ENCODE measurements around the gene TPM1. TPM values are rescaled to one million over a fixed set of nuclear protein-coding genes. Genes with fewer than 3 reads are reported as not detected.

The TPM1 gene
- total and polyA plus RNA-seq, 9 of the 15 experiments (the other 6 are each of a cell fraction or from before 2014, with no cell fraction given): 8.1 to 53.9 (median 43.1) TPM

DNA sequence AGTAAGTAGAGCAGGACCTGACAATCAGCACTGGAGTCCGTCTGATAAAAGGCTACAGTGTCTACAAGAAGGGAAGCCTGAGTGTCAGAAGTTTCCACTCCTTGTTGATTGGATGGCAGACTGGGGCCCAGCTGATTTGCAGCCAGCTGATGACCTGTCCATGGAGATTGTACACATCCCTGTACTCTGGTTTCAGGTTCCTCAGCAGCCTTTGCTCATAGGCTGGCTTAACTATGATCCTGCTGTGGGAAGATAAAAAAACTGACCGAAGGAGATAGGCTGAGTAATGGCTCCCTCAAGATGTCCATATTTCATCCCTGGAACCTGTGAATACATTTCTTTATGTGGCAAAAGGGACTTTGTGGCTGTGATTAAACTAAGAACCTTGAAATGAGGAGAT is 67.4 kb downstream of the TPM1 start (continued):
- TF ChIP-seq, protein P1, sequence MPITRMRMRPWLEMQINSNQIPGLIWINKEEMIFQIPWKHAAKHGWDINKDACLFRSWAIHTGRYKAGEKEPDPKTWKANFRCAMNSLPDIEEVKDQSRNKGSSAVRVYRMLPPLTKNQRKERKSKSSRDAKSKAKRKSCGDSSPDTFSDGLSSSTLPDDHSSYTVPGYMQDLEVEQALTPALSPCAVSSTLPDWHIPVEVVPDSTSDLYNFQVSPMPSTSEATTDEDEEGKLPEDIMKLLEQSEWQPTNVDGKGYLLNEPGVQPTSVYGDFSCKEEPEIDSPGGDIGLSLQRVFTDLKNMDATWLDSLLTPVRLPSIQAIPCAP (CRISPR knock-in tag; IDR thresholded peaks at IDR 0.05; ENCODE audit: borderline replicate concordance): no peak
- TF ChIP-seq TAF7 (tag; IDR thresholded peaks at IDR 0.05): no peak
- TF ChIP-seq HDAC2 (IDR thresholded peaks at IDR 0.05): peak; percentile 79
- TF ChIP-seq NONO (IDR thresholded peaks at IDR 0.05; ENCODE audit: low read depth in 2 of 2, low read length in 1 of 2): no peak
- no peak for TF ChIP-seq SETDB1 (IDR thresholded peaks at IDR 0.05; ENCODE audit: low read length)
- TF ChIP-seq ZBTB2 (IDR thresholded peaks at IDR 0.05): no peak
- TF ChIP-seq CHAMP1 (IDR thresholded peaks at IDR 0.05): peak; percentile 86
- no peak for TF ChIP-seq AFF4 (CRISPR knock-in tag; IDR thresholded peaks at IDR 0.05)
- TF ChIP-seq ZC3H8 (IDR thresholded peaks at IDR 0.05): no peak
- peak; percentile 95 for TF ChIP-seq POLR2AphosphoS5 (IDR thresholded peaks at IDR 0.05; ENCODE audit: control insufficient read depth, insufficient read depth, low read depth, low read length)
- no peak for TF ChIP-seq MEF2D (tag; conservative IDR thresholded peaks at IDR 0.05; ENCODE audit: low read depth)
- TF ChIP-seq PURB (CRISPR knock-in tag; IDR thresholded peaks at IDR 0.05; ENCODE audit: low read depth): no peak
- no peak for TF ChIP-seq EP400 (IDR thresholded peaks at IDR 0.05)
- TF ChIP-seq RAD51 (IDR thresholded peaks at IDR 0.05; ENCODE audit: borderline replicate concordance, low read depth): no peak
- no peak for TF ChIP-seq KDM2B (CRISPR knock-in tag; IDR thresholded peaks at IDR 0.05)
- TF ChIP-seq, protein P2, sequence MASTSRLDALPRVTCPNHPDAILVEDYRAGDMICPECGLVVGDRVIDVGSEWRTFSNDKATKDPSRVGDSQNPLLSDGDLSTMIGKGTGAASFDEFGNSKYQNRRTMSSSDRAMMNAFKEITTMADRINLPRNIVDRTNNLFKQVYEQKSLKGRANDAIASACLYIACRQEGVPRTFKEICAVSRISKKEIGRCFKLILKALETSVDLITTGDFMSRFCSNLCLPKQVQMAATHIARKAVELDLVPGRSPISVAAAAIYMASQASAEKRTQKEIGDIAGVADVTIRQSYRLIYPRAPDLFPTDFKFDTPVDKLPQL (IDR thresholded peaks at IDR 0.05; ENCODE audit: extremely low read depth, insufficient read length): no peak
- TF ChIP-seq EHMT2 (IDR thresholded peaks at IDR 0.05): peak; percentile 18; the same call in 1 of the 2 replicates
- no peak for TF ChIP-seq SIRT6 (IDR thresholded peaks at IDR 0.05; ENCODE audit: low read depth, low read length)
- TF ChIP-seq MED1 (CRISPR knock-in tag; IDR thresholded peaks at IDR 0.05; ENCODE audit: borderline replicate concordance): no peak
- TF ChIP-seq MTA2 (IDR thresholded peaks at IDR 0.05; ENCODE audit: low read depth): peak; percentile 86
- peak; percentile 16 for TF ChIP-seq TBP (optimal IDR thresholded peaks at IDR 0.05; ENCODE audit: low read depth, low read length)
